ENCODE results near the gene CWF19L2. TPM values are rescaled to one million over a fixed set of nuclear protein-coding genes. Genes with fewer than 3 reads are reported as not detected.
"Not testable (repeated sequence)": the region's sequence is repeated elsewhere in the genome, so short reads cannot be mapped to it uniquely, and the experiment has no call there.

CWF19L2 gene
- total RNA-seq, 2 experiments from 2014 or later = 13.4 to 21.4 TPM

DNA sequence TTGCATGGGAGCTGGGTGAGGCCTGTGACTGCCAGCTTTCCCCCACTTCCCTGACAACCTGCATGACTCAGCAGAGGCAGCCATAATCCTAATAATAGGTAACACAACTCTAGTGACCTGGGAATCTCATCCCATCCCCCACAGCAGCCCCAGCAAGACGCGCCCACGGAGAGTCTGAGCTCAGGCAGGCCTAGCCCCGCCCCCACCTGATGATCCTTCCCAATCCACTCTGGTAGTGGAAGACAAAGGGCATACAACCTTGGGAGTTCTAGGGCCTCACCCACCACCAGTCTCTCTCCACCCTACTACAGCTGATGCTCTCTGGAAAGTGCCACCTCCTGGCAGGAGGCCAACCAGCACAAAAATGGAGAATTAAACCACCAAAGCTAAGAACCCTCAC lies 60.3 kb downstream of the CWF19L2 start:
- CTCF ChIA-PET (ENCODE audit: unreplicated experiment) = no interaction called here
- no peaks in the 10 kb centered on the region for H3K9me2 ChIP-seq (ENCODE audit: insufficient read depth, low read length)
- H3K36me3 ChIP-seq (ENCODE audit: insufficient read depth, low read length) = peaks cover 21% of the 10 kb centered on the region

GRCh38 chr11:107392611-107393010 lies 65.0 kb downstream of the CWF19L2 start:
- intact Hi-C loops (cut with micrococcal nuclease; ENCODE audit: unreplicated experiment) = no loop called here
- Histone ChIP-seq H4K20me1 (ENCODE audit: insufficient read depth, low read length) (no peaks in the 10 kb centered on the region), H3K4me1 (ENCODE audit: insufficient read depth, low read length, poor library complexity, severe bottlenecking) (no peaks in the 10 kb centered on the region), H3K4me3 (ENCODE audit: low read depth, low read length, poor library complexity, severe bottlenecking) (no peak overlapping the region), H3K9me2 (ENCODE audit: insufficient read depth, low read length) (no peaks in the 10 kb centered on the region), H3K27ac (ENCODE audit: low read depth, low read length, poor library complexity, severe bottlenecking) (no peak overlapping the region), H3K4me2 (ENCODE audit: low read length) (no peak overlapping the region), H3K9me3 (ENCODE audit: low read length) (no peaks in the 10 kb centered on the region), H3K79me2 (ENCODE audit: insufficient read depth, low read depth, low read length) (no peaks in the 10 kb centered on the region), H3K36me3 (ENCODE audit: insufficient read depth, low read length) (peaks cover 43% of the 10 kb centered on the region), H2AFZ (ENCODE audit: low read length) (no peak overlapping the region)
- no peak for DNase-seq (ENCODE audit: low spot score)
- TF ChIP-seq, protein P1, sequence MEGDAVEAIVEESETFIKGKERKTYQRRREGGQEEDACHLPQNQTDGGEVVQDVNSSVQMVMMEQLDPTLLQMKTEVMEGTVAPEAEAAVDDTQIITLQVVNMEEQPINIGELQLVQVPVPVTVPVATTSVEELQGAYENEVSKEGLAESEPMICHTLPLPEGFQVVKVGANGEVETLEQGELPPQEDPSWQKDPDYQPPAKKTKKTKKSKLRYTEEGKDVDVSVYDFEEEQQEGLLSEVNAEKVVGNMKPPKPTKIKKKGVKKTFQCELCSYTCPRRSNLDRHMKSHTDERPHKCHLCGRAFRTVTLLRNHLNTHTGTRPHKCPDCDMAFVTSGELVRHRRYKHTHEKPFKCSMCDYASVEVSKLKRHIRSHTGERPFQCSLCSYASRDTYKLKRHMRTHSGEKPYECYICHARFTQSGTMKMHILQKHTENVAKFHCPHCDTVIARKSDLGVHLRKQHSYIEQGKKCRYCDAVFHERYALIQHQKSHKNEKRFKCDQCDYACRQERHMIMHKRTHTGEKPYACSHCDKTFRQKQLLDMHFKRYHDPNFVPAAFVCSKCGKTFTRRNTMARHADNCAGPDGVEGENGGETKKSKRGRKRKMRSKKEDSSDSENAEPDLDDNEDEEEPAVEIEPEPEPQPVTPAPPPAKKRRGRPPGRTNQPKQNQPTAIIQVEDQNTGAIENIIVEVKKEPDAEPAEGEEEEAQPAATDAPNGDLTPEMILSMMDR (conservative IDR thresholded peaks at IDR 0.05; ENCODE audit: low read length) = no peak
- TF ChIP-seq EZH2phosphoT487 (IDR thresholded peaks at IDR 0.05; ENCODE audit: borderline replicate concordance, low read depth, low read length) = no peak
- CTCF ChIA-PET (ENCODE audit: unreplicated experiment) = no interaction called here
- BruUV-seq (replicated peaks) = no TSS peak
- POLR2A ChIA-PET = interaction anchor here (0.8 kb wide), 1 partner anchor 11 kb away, joined by 3 read pairs; no protein-coding TSS in a partner anchor

More for the DNA sequence above, 60.3 kb downstream of the CWF19L2 start:
- Histone ChIP-seq H3K4me1 (ENCODE audit: insufficient read depth, low read length, poor library complexity, severe bottlenecking) (no peaks in the 10 kb centered on the region), H3K4me3 (ENCODE audit: low read depth, low read length, poor library complexity, severe bottlenecking) (no peak overlapping the region), H3K4me2 (ENCODE audit: low read length) (no peak overlapping the region), H3K27ac (ENCODE audit: low read depth, low read length, poor library complexity, severe bottlenecking) (no peak overlapping the region), H2AFZ (ENCODE audit: low read length) (no peak overlapping the region), H3K9me3 (ENCODE audit: low read length) (no peaks in the 10 kb centered on the region), H3K79me2 (ENCODE audit: insufficient read depth, low read depth, low read length) (no peaks in the 10 kb centered on the region), H4K20me1 (ENCODE audit: insufficient read depth, low read length) (no peaks in the 10 kb centered on the region)
- no TSS peak for BruUV-seq (replicated peaks)
- no peak for TF ChIP-seq EZH2phosphoT487 (IDR thresholded peaks at IDR 0.05; ENCODE audit: borderline replicate concordance, low read depth, low read length)
- TF ChIP-seq, protein P1 (conservative IDR thresholded peaks at IDR 0.05; ENCODE audit: low read length) = no peak
- DNase-seq (ENCODE audit: low spot score) = no peak
- POLR2A ChIA-PET = no interaction called here
- intact Hi-C loops (cut with micrococcal nuclease; ENCODE audit: unreplicated experiment) = no loop called here

DNA sequence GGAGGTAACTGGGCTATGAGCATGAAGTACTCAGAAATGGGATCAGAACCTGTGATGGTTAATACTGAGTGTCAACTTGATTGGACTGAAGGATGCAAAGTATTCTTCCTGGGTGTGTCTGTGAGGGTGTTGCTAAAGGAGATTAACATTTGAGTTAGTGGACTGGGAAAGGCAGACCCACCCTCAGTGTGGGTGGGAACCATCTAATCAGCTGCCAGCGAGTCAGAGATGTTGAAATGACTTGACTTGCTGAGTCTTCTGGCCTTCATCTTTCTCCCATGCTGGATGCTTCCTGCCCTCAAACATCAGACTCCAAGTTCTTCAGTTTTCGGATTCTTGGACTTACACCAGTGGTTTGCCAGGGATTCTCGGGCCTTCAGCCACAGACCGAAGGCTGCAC lies 66.9 kb downstream of the CWF19L2 start:
- H3K27ac ChIP-seq (ENCODE audit: low read depth, low read length, poor library complexity, severe bottlenecking); H3K4me1 ChIP-seq (ENCODE audit: insufficient read depth, low read length, poor library complexity, severe bottlenecking); DNase-seq (ENCODE audit: low spot score); H3K9me3 ChIP-seq (ENCODE audit: low read length); H4K20me1 ChIP-seq (ENCODE audit: insufficient read depth, low read length); BruUV-seq (replicated peaks); H3K79me2 ChIP-seq (ENCODE audit: insufficient read depth, low read depth, low read length); H3K4me2 ChIP-seq (ENCODE audit: low read length); H3K9me2 ChIP-seq (ENCODE audit: insufficient read depth, low read length); H3K4me3 ChIP-seq (ENCODE audit: low read depth, low read length, poor library complexity, severe bottlenecking); CTCF ChIA-PET (ENCODE audit: unreplicated experiment); H2AFZ ChIP-seq (ENCODE audit: low read length); intact Hi-C loops (cut with micrococcal nuclease; ENCODE audit: unreplicated experiment): not testable (repeated sequence)
- peaks cover 41% of the 10 kb centered on the region for H3K36me3 ChIP-seq (ENCODE audit: insufficient read depth, low read length)
- POLR2A ChIA-PET = interaction anchor here (1.1 kb wide), 1 partner anchor 74 kb away, joined by 4 read pairs; no protein-coding TSS in a partner anchor

Data from OCI-LY7 (cell line).